ENCODE measurements around the gene ROBO1. TPM values are rescaled to one million over a fixed set of nuclear protein-coding genes. Genes with fewer than 3 reads are reported as not detected.

The ROBO1 gene
- total and polyA plus RNA-seq, 2 of the 13 experiments (the other 11 are each of a cell fraction or from before 2014, with no cell fraction given) = 52.2 to 71.0 TPM

DNA sequence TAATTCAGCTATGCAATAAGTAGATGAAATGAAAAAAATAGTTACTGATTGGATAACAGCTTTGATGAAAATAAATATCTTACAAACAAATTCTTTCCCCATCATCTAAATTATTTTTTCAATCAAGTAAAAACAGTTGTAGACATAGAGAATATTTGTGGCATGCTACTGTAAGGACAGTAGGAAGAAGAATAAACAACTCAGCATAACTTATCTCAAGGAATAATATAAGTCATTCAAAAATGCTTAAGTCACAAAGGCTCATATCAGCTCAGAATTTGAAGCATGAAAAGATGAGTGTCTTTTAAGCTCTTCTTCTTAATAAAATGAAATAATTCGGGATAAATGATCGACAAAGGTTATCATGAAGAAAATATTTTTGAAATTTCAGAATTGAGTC is 1029.0 kb downstream of the ROBO1 start:
- H4K20me1 ChIP-seq (ENCODE audit: insufficient read depth, low read length) = 0 out of 2 replicates have a peak, but pooled peaks cover 2% of the 10 kb centered on the region
- H3K79me2 ChIP-seq (ENCODE audit: insufficient read depth, low read length) = peaks cover 3% of the 10 kb centered on the region
- no peak for TF ChIP-seq ZNF251 (CRISPR knock-in tag; IDR thresholded peaks at IDR 0.05)
- TF ChIP-seq ZNF674 (CRISPR knock-in tag; IDR thresholded peaks at IDR 0.05; ENCODE audit: low read depth) = no peak
- TF ChIP-seq, protein P1, sequence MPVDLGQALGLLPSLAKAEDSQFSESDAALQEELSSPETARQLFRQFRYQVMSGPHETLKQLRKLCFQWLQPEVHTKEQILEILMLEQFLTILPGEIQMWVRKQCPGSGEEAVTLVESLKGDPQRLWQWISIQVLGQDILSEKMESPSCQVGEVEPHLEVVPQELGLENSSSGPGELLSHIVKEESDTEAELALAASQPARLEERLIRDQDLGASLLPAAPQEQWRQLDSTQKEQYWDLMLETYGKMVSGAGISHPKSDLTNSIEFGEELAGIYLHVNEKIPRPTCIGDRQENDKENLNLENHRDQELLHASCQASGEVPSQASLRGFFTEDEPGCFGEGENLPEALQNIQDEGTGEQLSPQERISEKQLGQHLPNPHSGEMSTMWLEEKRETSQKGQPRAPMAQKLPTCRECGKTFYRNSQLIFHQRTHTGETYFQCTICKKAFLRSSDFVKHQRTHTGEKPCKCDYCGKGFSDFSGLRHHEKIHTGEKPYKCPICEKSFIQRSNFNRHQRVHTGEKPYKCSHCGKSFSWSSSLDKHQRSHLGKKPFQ (CRISPR knock-in tag; IDR thresholded peaks at IDR 0.05; ENCODE audit: insufficient replicate concordance) = no peak
- TF ChIP-seq NONO (IDR thresholded peaks at IDR 0.05) = no peak
- TF ChIP-seq NONO (CRISPR knock-in tag; conservative IDR thresholded peaks at IDR 0.05) = no peak
- H3K36me3 ChIP-seq (replicated peaks in 1 of 2; ENCODE audit: control insufficient read depth in 1 of 2, insufficient read depth in 2 of 2, low read length in 2 of 2) = peaks cover 0 to 2% of the 10 kb centered on the region in 2 experiments; a peak in 1 of 5 replicates
- CTCF ChIA-PET (ENCODE audit: low intra/inter-chr PET ratio, low total read pairs) = no interaction called here
- H2AFZ ChIP-seq (ENCODE audit: low read length) = no peak overlapping the region
- in situ Hi-C loops (cut with HindIII; ENCODE audit: extremely low pct_ligation_motif_present, low pct_unique_long_range_greater_than_20kb) = no loop called here
- no TSS peak for BruUV-seq (replicated peaks)
- intact Hi-C loops (cut with micrococcal nuclease; ENCODE audit: unreplicated experiment) = loop anchor here (10.0 kb wide), 1 partner anchor 256 kb away; no protein-coding TSS in a partner anchor
- no peaks in the 10 kb centered on the region for H3K9me3 ChIP-seq (ENCODE audit: low read length)
- H3K4me2 ChIP-seq (ENCODE audit: low read depth, low read length) = no peak overlapping the region
- POLR2A ChIA-PET = no interaction called here
- DNase-seq (ENCODE audit: low spot score) (no peak), ATAC-seq (no peak), FAIRE-seq (no peak)
- no peak overlapping the region for H3K27ac ChIP-seq (ENCODE audit: extremely low read length, insufficient read depth, low read length)
- WGBS (ENCODE audit: low lambda C conversion rate) = 94% methylated on average over 2 of the region's 2 CpGs
- no peaks in the 10 kb centered on the region for H3K27me3 ChIP-seq (ENCODE audit: control insufficient read depth in 1 of 2, insufficient read depth in 2 of 2, low read length in 2 of 2)
- H3K9ac ChIP-seq (ENCODE audit: insufficient read depth, low read depth, low read length) = no peak overlapping the region
- no peaks in the 10 kb centered on the region for H3K4me1 ChIP-seq (ENCODE audit: insufficient read depth, low read length)
- no peak overlapping the region for H3K4me3 ChIP-seq (replicated peaks in 1 of 3; ENCODE audit: insufficient read depth in 1 of 3, low read depth in 2 of 3, low read length in 3 of 3)

DNA sequence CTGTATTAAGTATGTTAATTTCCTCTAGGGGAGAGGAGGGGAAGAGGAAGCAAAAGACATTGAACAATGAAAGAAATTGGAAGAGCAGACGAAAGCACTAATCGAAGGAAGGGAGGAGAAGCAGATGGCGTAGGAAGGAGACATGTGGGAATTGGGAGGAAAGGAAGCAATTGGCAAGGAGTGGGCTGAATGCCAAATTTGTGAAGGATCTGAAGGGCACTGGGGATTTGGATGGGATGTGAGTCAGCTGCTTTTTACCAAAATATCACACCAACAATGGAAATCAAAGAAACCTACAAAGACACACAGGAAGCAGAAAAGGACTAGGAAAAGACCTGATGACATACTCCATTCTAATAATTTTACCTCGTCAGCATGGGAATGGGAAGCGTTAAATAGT is 1029.8 kb downstream of the ROBO1 start:
- no TSS peak for BruUV-seq (replicated peaks)
- H3K27ac ChIP-seq (ENCODE audit: extremely low read length, insufficient read depth, low read length) = no peak overlapping the region
- 0 out of 2 replicates have a peak, but pooled peaks cover 2% of the 10 kb centered on the region for H4K20me1 ChIP-seq (ENCODE audit: insufficient read depth, low read length)
- H3K36me3 ChIP-seq (replicated peaks in 1 of 2; ENCODE audit: control insufficient read depth in 1 of 2, insufficient read depth in 2 of 2, low read length in 2 of 2) = peaks cover 0 to 2% of the 10 kb centered on the region in 2 experiments; a peak in 1 of 5 replicates
- 97% methylated on average over 5 of the region's 5 CpGs for WGBS (ENCODE audit: low lambda C conversion rate)
- ChIA-PET CTCF (ENCODE audit: low intra/inter-chr PET ratio, low total read pairs) (no interaction called here), POLR2A (no interaction called here)
- H3K4me3 ChIP-seq (replicated peaks in 1 of 3; ENCODE audit: insufficient read depth in 1 of 3, low read depth in 2 of 3, low read length in 3 of 3) = no peak overlapping the region
- peaks cover 3% of the 10 kb centered on the region for H3K79me2 ChIP-seq (ENCODE audit: insufficient read depth, low read length)
- no peak overlapping the region for H3K4me2 ChIP-seq (ENCODE audit: low read depth, low read length)
- FAIRE-seq (no peak), DNase-seq (ENCODE audit: low spot score) (no peak), ATAC-seq (no peak)
- no peaks in the 10 kb centered on the region for H3K4me1 ChIP-seq (ENCODE audit: insufficient read depth, low read length)
- no peak overlapping the region for H3K9ac ChIP-seq (ENCODE audit: insufficient read depth, low read depth, low read length)
- H2AFZ ChIP-seq (ENCODE audit: low read length) = no peak overlapping the region
- intact Hi-C loops (cut with micrococcal nuclease; ENCODE audit: unreplicated experiment) (loop anchor here (10.0 kb wide), 1 partner anchor 257 kb away; no protein-coding TSS in a partner anchor), in situ Hi-C loops (cut with HindIII; ENCODE audit: extremely low pct_ligation_motif_present, low pct_unique_long_range_greater_than_20kb) (no loop called here)
- H3K27me3 ChIP-seq (ENCODE audit: control insufficient read depth in 1 of 2, insufficient read depth in 2 of 2, low read length in 2 of 2) = no peaks in the 10 kb centered on the region
- H3K9me3 ChIP-seq (ENCODE audit: low read length) = no peaks in the 10 kb centered on the region
- TF ChIP-seq POLR2A (IDR thresholded peaks at IDR 0.05; ENCODE audit: insufficient read depth in 1 of 2, low read depth in 2 of 2, low read length in 2 of 2) = no peak
- TF ChIP-seq ZSCAN30 (CRISPR knock-in tag; IDR thresholded peaks at IDR 0.05) = no peak
- TF ChIP-seq TEAD3 (CRISPR knock-in tag; optimal IDR thresholded peaks at IDR 0.05; ENCODE audit: borderline replicate concordance) = no peak
- no peak for TF ChIP-seq ZNF24 (IDR thresholded peaks at IDR 0.05)
- TF ChIP-seq CEBPB (IDR thresholded peaks at IDR 0.05; ENCODE audit: borderline replicate concordance, low read depth, low read length) = no peak
- no peak for TF ChIP-seq ZBTB39 (CRISPR knock-in tag; IDR thresholded peaks at IDR 0.05)
- TF ChIP-seq, protein P2, sequence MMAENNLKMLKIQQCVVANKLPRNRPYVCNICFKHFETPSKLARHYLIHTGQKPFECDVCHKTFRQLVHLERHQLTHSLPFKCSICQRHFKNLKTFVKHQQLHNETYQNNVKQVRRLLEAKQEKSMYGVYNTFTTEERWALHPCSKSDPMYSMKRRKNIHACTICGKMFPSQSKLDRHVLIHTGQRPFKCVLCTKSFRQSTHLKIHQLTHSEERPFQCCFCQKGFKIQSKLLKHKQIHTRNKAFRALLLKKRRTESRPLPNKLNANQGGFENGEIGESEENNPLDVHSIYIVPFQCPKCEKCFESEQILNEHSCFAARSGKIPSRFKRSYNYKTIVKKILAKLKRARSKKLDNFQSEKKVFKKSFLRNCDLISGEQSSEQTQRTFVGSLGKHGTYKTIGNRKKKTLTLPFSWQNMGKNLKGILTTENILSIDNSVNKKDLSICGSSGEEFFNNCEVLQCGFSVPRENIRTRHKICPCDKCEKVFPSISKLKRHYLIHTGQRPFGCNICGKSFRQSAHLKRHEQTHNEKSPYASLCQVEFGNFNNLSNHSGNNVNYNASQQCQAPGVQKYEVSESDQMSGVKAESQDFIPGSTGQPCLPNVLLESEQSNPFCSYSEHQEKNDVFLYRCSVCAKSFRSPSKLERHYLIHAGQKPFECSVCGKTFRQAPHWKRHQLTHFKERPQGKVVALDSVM (CRISPR knock-in tag; IDR thresholded peaks at IDR 0.05) = no peak
